LHCN-M2 (cell line): ENCODE data around the gene ANTXR1. TPM values are rescaled to one million over a fixed set of nuclear protein-coding genes. Genes with fewer than 3 reads are reported as not detected.
A peak's percentile ranks its signal among the peaks of the same experiment; 100 is the strongest.

Experiments used
- DNase-seq: peaks from one replicate; pipeline ENCODE4 v3.0.0-alpha.2; 2012; ENCODE audit warnings: low read depth
- total RNA-seq: library from RNA; depleted of rRNA; stranded (reverse); fragments of >200 nt; gene quantifications from 2 replicates; pipeline ENCODE4 v1.2.3, GENCODE V29; 2014

The ANTXR1 gene
- total RNA-seq, 1 experiment from 2014 or later, result 209 TPM

- DNase-seq, result peak; percentile 96
Measured at GRCh38 chr2:69177785-69178636, 165.0 kb downstream of the ANTXR1 start.

GRCh38 chr2:69178756-69179155, 165.8 kb downstream of the ANTXR1 start:
- no peak for DNase-seq

- no peak for DNase-seq
Measured at GRCh38 chr2:69180227-69180626, 167.2 kb downstream of the ANTXR1 start.

GRCh38 chr2:69180974-69181373, 168.0 kb downstream of the ANTXR1 start:
- DNase-seq, result no peak

- no peak for DNase-seq
Measured at GRCh38 chr2:69181806-69182427, 168.9 kb downstream of the ANTXR1 start.

- DNase-seq, result no peak
Measured at GRCh38 chr2:69183659-69184058, 170.7 kb downstream of the ANTXR1 start.

- DNase-seq, result peak; percentile 63
Measured at GRCh38 chr2:69184224-69184623, 171.2 kb downstream of the ANTXR1 start.

GRCh38 chr2:69185807-69186206, 172.8 kb downstream of the ANTXR1 start:
- DNase-seq, result peak; percentile 80

GRCh38 chr2:69186614-69187013, 173.6 kb downstream of the ANTXR1 start:
- no peak for DNase-seq

GRCh38 chr2:69188182-69188900, 175.4 kb downstream of the ANTXR1 start:
- DNase-seq, result no peak

- no peak for DNase-seq
Measured at GRCh38 chr2:69190743-69191404, 177.9 kb downstream of the ANTXR1 start.

GRCh38 chr2:69191634-69192033, 178.7 kb downstream of the ANTXR1 start:
- no peak for DNase-seq

GRCh38 chr2:69192176-69192945, 179.4 kb downstream of the ANTXR1 start:
- DNase-seq, result no peak

- no peak for DNase-seq
Measured at GRCh38 chr2:69195706-69196105, 182.7 kb downstream of the ANTXR1 start.

GRCh38 chr2:69196327-69197117, 183.5 kb downstream of the ANTXR1 start:
- peak; percentile 87 for DNase-seq

- DNase-seq, result peak; percentile 88
Measured at GRCh38 chr2:69200107-69200520, 187.1 kb downstream of the ANTXR1 start.

- no peak for DNase-seq
Measured at GRCh38 chr2:69201259-69201658, 188.3 kb downstream of the ANTXR1 start.

GRCh38 chr2:69202327-69202726, 189.3 kb downstream of the ANTXR1 start:
- DNase-seq, result no peak

- DNase-seq, result peak; percentile 95
Measured at GRCh38 chr2:69203166-69203985, 190.4 kb downstream of the ANTXR1 start.
